NB4 (cell line): ENCODE measurements around the gene CASP12.

ENCODE experiments used
- CTCF ChIP-seq: IDR thresholded peaks from one replicate; pipeline ENCODE4 v1.5.1; 2012; ENCODE audit warnings: low read depth, low read length
- MAX ChIP-seq: IDR thresholded peaks from 2 replicates; pipeline ENCODE4 v1.6.1; 2011; ENCODE audit warnings: low read depth, low read length
- POLR2A ChIP-seq: IDR thresholded peaks from 2 replicates; pipeline ENCODE4 v1.6.1; 2011; ENCODE audit warnings: mild to moderate bottlenecking; ENCODE audit not compliant: insufficient read length; ENCODE audit errors: extremely low read depth

GRCh38 chr11:104883342-104883741, 14.9 kb downstream of the CASP12 start:
- no peak for TF ChIP-seq CTCF
- TF ChIP-seq POLR2A, result no peak
- TF ChIP-seq MAX, result no peak
